CD4-positive, alpha-beta T cell (primary cell): Measurements from ENCODE around the gene IGF2R. TPM values are rescaled to one million over a fixed set of nuclear protein-coding genes. Genes with fewer than 3 reads are reported as not detected.

Experiments used
- ATAC-seq: fragments of 200-7000 bp; cut with Tn5 transposase; one replicate; pipeline ENCODE4 v1.10.0; 2022; ENCODE audit warnings: mild to moderate bottlenecking; ENCODE audit not compliant: poor library complexity
- CTCF ChIA-PET: fragments of 350-600 bp; sonication (Branson Sonifier 250); formaldehyde crosslinking; loops from one replicate; lab custom pipeline; 2021; ENCODE audit warnings: antibody characterized with exemption, inconsistent platforms; lab: Charles Lee
- POLR2A ChIA-PET: fragments of 350-600 bp; sonication (Branson Sonifier 250); formaldehyde crosslinking; loops from one replicate; lab custom pipeline; 2021; ENCODE audit warnings: antibody characterized with exemption, inconsistent platforms; lab: Charles Lee
- DNase-seq, 14 experiments: peaks; one replicate each; pipeline ENCODE4 v3.0.0-alpha.2; 2013 to 2020; ENCODE audit warnings: mixed read lengths in 2 of 14
- H3K27ac ChIP-seq, 2 donors: one replicate each; pipeline versions ENCODE4 v1.5.1 to v1.7.0; 2013; ENCODE audit warnings: low read length in 2 of 2, low read depth in 1 of 2, mild to moderate bottlenecking in 1 of 2
- H3K27me3 ChIP-seq, 2 experiments: 1 replicate in 1 of 2; 2 replicates in 1 of 2; pipeline versions ENCODE4 v1.6.1 to v1.7.0; 2013; ENCODE audit warnings: low read length in 2 of 2, control low read depth in 1 of 2, mild to moderate bottlenecking in 1 of 2, moderate library complexity in 1 of 2; ENCODE audit not compliant: insufficient read depth in 2 of 2, control insufficient read depth in 1 of 2
- H3K36me3 ChIP-seq: one replicate; pipeline ENCODE4 v1.6.1; 2013; ENCODE audit warnings: low read length, control low read depth; ENCODE audit not compliant: insufficient read depth
- H3K4me1 ChIP-seq: one replicate; pipeline ENCODE4 v1.6.1; 2013; ENCODE audit warnings: low read length, control low read depth; ENCODE audit not compliant: insufficient read depth
- H3K4me3 ChIP-seq: one replicate; pipeline ENCODE4 v1.5.1; 2013; ENCODE audit warnings: mild to moderate bottlenecking, low read length, moderate library complexity
- H3K9me3 ChIP-seq, 2 experiments: 1 replicate in 1 of 2; 2 replicates in 1 of 2; pipeline versions ENCODE4 v1.6.1 to v1.7.0; 2013; ENCODE audit warnings: low read length in 2 of 2, mild to moderate bottlenecking in 2 of 2, control low read depth in 1 of 2, moderate library complexity in 1 of 2; ENCODE audit not compliant: control insufficient read depth in 1 of 2, insufficient read depth in 1 of 2
- H3K27ac Mint-ChIP-seq: one replicate; pipeline ENCODE4 v1.8.0; 2020; ENCODE audit warnings: mixed read lengths
- H3K27me3 Mint-ChIP-seq: one replicate; pipeline ENCODE4 v1.8.0; 2021; ENCODE audit warnings: mixed read lengths
- H3K36me3 Mint-ChIP-seq: one replicate; pipeline ENCODE4 v1.8.0; 2021; ENCODE audit warnings: low read depth, mixed read lengths
- H3K4me1 Mint-ChIP-seq: one replicate; pipeline ENCODE4 v1.8.0; 2021; ENCODE audit warnings: low read depth, mixed read lengths
- H3K4me3 Mint-ChIP-seq: one replicate; pipeline ENCODE4 v1.8.0; 2020; ENCODE audit warnings: mild to moderate bottlenecking, mixed read lengths
- H3K9me3 Mint-ChIP-seq: one replicate; pipeline ENCODE4 v1.8.0; 2020; ENCODE audit warnings: mixed read lengths
- intact Hi-C, 2 experiments: fragments of 100-400 bp; cut with DNase I in 1 of 2; cut with micrococcal nuclease in 1 of 2; formaldehyde crosslinking; loops; one replicate each; pipeline versions ENCODE4 v1.15.1 to v1.9.0; 2023 to 2025; cut with DNase I, micrococcal nuclease
- total RNA-seq, 174 experiments: library from RNA in 2 of 174; stranded (reverse) in 2 of 174; gene quantifications; one replicate each; pipeline ENCODE4 v1.2.3 and lab custom pipeline; 2021 to 2026
- TF ChIP-seq, protein P1 (sequence below): fragments of 200-600 bp; IDR thresholded peaks from one replicate; pipeline ENCODE4 v1.8.0; 2022; ENCODE audit warnings: antibody characterized with exemption, mild to moderate bottlenecking

IGF2R gene
- total RNA-seq, 2 experiments from 2014 or later = 43.8 to 46.7 TPM

DNA sequence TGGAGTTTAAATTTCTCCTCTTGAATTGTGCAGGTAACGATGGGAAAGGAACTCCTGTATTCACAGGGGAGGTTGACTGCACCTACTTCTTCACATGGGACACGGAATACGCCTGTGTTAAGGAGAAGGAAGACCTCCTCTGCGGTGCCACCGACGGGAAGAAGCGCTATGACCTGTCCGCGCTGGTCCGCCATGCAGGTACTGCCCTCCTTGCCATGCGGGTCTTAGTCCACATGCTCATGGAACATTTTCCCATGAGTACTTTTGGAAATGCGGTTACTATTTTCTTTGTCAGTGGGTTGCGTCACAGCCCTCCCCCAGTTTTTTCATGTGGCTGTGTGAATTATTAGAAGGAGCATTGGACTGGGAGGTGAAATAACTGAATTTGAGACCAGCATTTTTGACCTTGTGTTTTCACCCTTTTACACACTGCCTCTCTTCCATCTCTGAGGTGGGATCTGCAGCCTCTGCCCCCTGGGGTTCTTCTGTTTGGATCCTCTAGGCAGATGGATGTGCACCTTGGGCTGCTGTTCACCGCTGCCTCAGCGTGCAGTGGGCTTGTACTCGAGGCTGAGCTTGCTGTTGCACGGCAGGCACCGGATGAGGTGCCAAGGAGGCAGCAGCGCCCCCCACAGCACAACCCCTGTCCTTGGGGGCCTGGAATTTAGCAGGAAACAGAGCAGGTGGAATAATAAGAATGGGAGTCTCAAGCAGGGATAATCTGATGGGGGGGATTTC is 71.8 kb downstream of the IGF2R start:
- H3K36me3 ChIP-seq = peaks cover 71% of the 10 kb centered on the region
- H3K27ac Mint-ChIP-seq = no peak overlapping the region
- POLR2A ChIA-PET = no interaction called here
- ATAC-seq (no peak), DNase-seq (no peak)
- intact Hi-C loops = loop anchor here in 1 of 2 experiments (10.0 kb wide), 1 partner anchor 346 kb away; the partner anchor contains the start of gene SOD2
- H3K27me3 ChIP-seq = no peaks in the 10 kb centered on the region
- TF ChIP-seq, protein P1, sequence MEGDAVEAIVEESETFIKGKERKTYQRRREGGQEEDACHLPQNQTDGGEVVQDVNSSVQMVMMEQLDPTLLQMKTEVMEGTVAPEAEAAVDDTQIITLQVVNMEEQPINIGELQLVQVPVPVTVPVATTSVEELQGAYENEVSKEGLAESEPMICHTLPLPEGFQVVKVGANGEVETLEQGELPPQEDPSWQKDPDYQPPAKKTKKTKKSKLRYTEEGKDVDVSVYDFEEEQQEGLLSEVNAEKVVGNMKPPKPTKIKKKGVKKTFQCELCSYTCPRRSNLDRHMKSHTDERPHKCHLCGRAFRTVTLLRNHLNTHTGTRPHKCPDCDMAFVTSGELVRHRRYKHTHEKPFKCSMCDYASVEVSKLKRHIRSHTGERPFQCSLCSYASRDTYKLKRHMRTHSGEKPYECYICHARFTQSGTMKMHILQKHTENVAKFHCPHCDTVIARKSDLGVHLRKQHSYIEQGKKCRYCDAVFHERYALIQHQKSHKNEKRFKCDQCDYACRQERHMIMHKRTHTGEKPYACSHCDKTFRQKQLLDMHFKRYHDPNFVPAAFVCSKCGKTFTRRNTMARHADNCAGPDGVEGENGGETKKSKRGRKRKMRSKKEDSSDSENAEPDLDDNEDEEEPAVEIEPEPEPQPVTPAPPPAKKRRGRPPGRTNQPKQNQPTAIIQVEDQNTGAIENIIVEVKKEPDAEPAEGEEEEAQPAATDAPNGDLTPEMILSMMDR = no peak
- H3K27ac ChIP-seq = no peak overlapping the region
- H3K4me1 ChIP-seq = peaks cover 5% of the 10 kb centered on the region
- CTCF ChIA-PET = no interaction called here
- H3K36me3 Mint-ChIP-seq = peaks cover 92% of the 10 kb centered on the region
- H3K9me3 ChIP-seq = no peaks in the 10 kb centered on the region
- no peaks in the 10 kb centered on the region for H3K27me3 Mint-ChIP-seq
- H3K4me3 Mint-ChIP-seq = no peak overlapping the region
- no peaks in the 10 kb centered on the region for H3K9me3 Mint-ChIP-seq
- peaks cover 41% of the 10 kb centered on the region for H3K4me1 Mint-ChIP-seq
- H3K4me3 ChIP-seq = no peak overlapping the region

GRCh38 chr6:160041608-160042007 is 72.7 kb downstream of the IGF2R start:
- POLR2A ChIA-PET = no interaction called here
- CTCF ChIA-PET = no interaction called here
- TF ChIP-seq, protein P1 = no peak
- no peak overlapping the region for H3K4me3 Mint-ChIP-seq
- H3K36me3 Mint-ChIP-seq = peaks cover 92% of the 10 kb centered on the region
- ATAC-seq (peak; percentile 79), DNase-seq (peak in 3 of 14 experiments; percentile 6 to 21 (median 12))
- H3K9me3 ChIP-seq = no peaks in the 10 kb centered on the region
- H3K27ac ChIP-seq = no peak overlapping the region
- peaks cover 71% of the 10 kb centered on the region for H3K36me3 ChIP-seq
- H3K27me3 Mint-ChIP-seq = no peaks in the 10 kb centered on the region
- intact Hi-C loops = loop anchor here in 1 of 2 experiments (10.0 kb wide), 1 partner anchor 347 kb away; the partner anchor contains the start of gene SOD2
- H3K4me1 Mint-ChIP-seq = peaks cover 35% of the 10 kb centered on the region
- H3K27me3 ChIP-seq = no peaks in the 10 kb centered on the region
- H3K4me3 ChIP-seq = no peak overlapping the region
- H3K4me1 ChIP-seq = peaks cover 5% of the 10 kb centered on the region
- H3K9me3 Mint-ChIP-seq = no peaks in the 10 kb centered on the region
- no peak overlapping the region for H3K27ac Mint-ChIP-seq

GRCh38 chr6:160042014-160042773 is 73.3 kb downstream of the IGF2R start:
- H3K27me3 Mint-ChIP-seq = no peaks in the 10 kb centered on the region
- DNase-seq = no peak
- ChIA-PET POLR2A (no interaction called here), CTCF (no interaction called here)
- ATAC-seq = no peak
- no peak overlapping the region for H3K4me3 ChIP-seq
- TF ChIP-seq, protein P1 = no peak
- no peak overlapping the region for H3K27ac Mint-ChIP-seq
- no peak overlapping the region for H3K27ac ChIP-seq
- H3K36me3 ChIP-seq = peaks cover 72% of the 10 kb centered on the region
- H3K4me1 Mint-ChIP-seq = peaks cover 32% of the 10 kb centered on the region
- H3K4me3 Mint-ChIP-seq = no peak overlapping the region
- intact Hi-C loops = loop anchor here in 1 of 2 experiments (10.0 kb wide), 1 partner anchor 347 kb away; the partner anchor contains the start of gene SOD2
- no peaks in the 10 kb centered on the region for H3K9me3 ChIP-seq
- H3K9me3 Mint-ChIP-seq = no peaks in the 10 kb centered on the region
- no peaks in the 10 kb centered on the region for H3K27me3 ChIP-seq
- peaks cover 5% of the 10 kb centered on the region for H3K4me1 ChIP-seq
- H3K36me3 Mint-ChIP-seq = peaks cover 92% of the 10 kb centered on the region
